HG02943 (cell line): ENCODE data around the gene LTF.
"Not testable (repeated sequence)": the region's sequence is repeated elsewhere in the genome, so short reads cannot be mapped to it uniquely, and the experiment has no call there.

Source experiments
- ATAC-seq: cut with Tn5 transposase; IDR thresholded peaks from one replicate; pipeline ENCODE4 v1.9.1; 2021; ENCODE audit warnings: mild to moderate bottlenecking, low read depth, moderate library complexity; ENCODE audit not compliant: unreplicated experiment

Gene LTF

DNA sequence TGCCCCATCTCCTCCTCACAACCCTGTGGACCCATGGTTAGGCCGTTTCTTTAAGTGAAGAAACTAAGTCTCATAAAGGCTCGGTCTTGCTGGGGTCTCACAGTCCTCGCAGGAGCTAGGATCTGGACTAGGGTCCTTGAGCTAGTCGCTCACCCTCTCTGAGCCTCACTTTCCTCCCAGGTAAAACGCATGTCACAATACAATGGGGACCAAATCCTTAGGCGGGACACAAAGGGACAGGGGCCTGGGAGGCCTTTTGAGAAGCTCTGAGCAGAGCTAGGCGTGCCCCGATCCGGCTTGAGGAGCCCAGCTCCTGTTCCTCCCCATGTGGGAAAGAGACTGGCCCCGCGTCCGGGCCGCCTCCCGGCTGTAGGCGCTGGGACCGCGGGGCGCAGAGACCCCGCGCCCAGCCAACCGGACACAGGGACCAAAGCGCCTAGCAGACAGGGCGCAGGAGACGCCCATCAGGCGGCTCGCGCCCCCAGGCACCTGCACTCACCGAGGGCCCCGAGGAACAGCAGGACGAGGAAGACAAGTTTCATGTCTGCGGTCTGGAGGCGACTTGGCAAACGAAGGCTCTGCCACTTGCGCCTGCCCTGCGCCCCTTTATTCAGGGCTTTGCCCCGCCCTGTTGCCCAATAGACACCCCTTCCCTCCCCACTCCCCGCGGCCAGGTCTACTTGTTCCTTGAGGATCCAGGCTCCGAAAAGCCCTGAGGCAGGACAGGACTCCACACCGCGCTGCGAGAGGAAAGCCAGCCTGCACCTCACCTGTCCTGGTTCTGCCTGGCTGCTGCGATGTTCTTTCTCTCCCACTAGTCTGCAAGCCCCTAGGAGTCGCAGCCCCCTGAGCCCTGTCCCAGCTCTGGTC, at the start of gene LTF:
Gene LTF, minus strand, starts transcription at position 580 of the 870 bp plus-strand sequence. Its CDS starts 38 bp downstream, at position 542.
- ATAC-seq = no peak

DNA sequence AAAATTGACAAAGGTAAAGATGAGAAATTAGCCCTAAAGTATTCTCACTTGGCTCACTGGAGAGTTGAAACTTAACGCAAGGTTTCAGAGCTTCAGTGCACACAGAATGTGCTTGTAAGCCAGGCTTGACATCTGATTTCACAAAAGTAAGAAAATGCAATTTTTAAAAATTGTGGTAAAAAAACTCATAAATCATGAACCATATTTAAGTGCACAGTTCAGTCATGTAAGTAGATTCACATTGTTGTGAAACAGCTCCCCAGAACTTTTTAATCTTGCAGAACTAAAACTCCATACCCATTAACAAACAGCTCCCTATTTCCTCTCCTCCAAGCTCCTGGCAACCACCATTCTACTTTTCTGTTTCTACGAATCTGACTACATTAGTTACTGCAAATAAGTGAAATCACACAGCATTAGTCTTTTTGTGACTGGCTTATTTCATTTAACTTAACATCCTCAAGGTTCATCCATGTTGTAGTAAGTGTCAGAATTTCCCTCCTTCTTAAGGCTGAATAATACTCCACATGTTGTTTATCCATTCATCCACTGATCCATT, 47.6 kb upstream of the LTF start:
- ATAC-seq = no peak

DNA sequence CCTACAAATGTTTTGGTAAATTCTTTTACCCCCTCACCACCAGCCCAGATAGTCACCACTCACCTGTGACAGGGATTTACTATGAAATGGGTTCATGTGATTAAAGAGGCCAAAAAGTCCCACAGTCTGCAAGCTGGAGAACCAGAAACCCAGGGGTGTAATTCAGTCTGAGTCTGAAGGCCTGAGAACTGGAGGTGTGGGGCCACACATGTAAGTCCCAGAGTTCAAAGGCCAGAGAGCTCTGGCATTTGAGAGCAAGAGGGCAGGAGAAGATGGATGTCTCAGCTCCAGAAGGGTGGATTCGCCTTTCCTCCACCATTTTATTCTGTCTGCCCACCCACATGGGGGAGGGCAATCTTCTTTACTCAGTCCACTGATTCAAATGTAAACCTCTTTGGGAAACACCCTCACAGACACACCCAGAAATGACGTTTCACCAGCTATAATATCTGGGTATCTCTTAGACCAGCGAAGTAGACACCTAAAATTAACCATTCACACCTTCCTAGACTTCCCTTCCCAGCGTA, 45.0 kb upstream of the LTF start:
- ATAC-seq = no peak

- ATAC-seq = no peak
Observed at GRCh38 chr3:46508850-46509591, 44.3 kb upstream of the LTF start.

GRCh38 chr3:46506526-46506925, 41.8 kb upstream of the LTF start:
- no peak for ATAC-seq

DNA sequence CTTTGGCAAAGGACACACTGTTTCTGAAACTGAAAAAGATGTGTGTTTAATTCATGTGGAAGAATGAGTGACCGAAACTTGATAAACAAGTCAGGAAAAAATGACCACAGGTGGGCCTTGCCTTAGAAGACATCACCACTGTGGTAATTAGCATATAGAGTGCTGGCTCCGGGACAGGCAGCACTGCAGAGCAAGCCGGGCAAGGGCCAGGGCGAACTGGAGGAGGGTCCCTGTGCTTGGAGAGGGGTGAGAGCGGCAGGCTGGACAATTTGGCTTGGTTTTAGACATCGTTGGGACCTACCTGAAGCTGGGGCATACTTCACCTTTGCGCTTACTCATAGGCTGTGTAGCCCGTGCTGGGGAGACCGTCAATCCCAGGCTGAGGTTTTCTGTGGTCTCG, 41.2 kb upstream of the LTF start:
- ATAC-seq = no peak

GRCh38 chr3:46504789-46505188, 40.1 kb upstream of the LTF start:
- ATAC-seq = no peak

GRCh38 chr3:46503200-46503874, 38.6 kb upstream of the LTF start:
- no peak for ATAC-seq

GRCh38 chr3:46501702-46502101, 37.0 kb upstream of the LTF start:
- no peak for ATAC-seq

GRCh38 chr3:46500656-46501635, 36.2 kb upstream of the LTF start:
- ATAC-seq = no peak

DNA sequence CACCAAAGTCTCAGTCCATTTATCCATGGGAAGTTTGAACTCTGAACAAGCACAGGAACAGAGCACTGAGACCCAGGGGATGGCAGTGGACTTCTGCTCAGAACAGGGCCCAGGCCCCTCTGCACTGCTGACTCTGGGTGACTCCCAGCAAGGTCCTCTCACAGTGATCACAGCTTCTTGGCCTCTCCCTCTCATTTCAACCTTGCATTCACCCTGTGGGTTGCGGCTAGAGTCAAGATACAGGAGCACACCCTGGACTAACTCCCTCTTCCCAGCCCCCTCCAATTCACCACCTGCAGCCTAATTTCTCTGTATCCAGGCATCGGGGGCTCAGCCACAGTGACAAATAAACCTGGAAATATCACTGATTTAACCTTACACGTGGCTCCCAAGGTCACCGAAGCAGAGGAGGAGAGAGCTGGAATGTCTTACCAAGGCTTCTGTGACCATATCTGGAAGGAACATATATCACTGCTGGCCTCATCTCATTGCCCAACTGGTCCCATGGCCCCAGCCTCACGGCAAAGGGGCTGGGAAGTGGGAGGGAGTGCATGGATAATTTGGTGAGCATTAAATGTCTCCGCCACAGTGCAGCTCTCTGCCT, 34.3 kb upstream of the LTF start:
- ATAC-seq = no peak

DNA sequence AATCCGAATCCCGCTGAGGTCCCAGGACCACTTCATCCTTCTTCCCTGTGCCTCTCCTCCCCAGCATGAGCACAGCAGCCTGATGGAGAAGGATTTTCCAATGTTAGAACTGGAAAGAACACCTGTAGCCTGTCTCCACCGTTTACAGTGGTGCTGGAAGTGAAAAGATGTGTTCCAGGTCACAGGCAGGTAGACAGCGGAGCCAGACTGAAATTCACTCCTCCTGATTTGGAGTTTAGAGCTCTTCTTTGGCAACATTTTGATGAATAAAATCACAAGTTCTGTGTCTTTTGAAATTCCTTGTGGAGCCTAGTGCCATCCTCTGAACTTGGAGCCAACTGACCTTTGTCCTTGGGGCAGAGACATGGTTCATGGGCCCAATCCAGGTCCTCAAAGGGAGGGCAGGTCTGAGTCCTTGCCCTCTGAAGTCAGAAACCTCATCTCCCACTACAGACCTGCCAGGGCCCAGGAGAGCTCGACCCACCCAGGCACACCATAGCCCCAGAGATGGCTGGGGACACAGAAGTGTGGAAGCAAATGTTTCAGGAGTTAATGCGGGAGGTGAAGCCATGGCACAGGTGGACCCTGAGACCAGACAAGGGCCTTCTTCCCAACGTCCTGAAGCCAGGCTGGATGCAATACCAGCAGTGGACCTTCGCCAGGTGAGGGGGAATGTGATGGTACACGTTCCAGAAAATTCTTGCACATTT, 33.0 kb upstream of the LTF start, which contains the start of gene RTP3:
Gene RTP3, plus strand, starts transcription at position 421 of the 710 bp plus-strand sequence. Its CDS starts 87 bp downstream, at position 508.
- no peak for ATAC-seq

DNA sequence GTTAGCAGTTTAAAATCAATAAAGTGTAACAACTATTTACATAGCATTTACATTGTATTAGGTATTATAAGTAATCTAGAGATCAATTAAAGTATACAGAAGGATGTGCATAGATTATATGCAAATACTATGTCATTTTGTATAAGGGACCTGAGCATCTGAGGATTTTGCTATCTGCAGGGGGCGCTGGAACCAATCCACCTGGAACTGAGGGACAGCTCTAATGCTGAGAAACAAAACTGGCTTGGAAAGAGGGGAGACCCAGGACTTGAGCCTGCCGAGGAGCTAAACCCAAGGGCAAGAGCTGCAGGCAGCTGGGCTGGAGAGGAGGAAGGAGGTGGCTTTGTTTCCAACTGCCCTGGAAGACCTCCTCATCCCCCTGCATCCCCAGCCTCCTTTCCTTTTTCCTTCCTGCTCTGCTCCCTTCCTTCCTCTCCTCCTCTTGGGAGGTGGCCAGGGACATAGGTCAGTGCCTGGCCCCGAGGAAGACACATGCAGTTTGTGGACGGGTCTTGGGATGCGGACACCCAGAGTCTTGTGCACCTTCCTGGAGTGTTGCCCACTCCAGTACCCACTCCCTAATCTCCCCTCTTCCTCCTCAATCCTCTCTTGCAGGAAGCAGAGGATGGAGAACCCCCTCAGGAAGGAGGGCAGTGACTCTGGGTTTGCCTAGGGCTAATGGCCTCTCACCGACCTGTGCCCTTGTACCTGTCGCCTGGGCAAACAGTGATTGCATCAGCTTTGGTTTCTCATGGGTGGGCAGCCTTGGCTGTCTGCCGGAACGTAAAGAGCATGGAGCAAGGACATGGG, 32.2 kb upstream of the LTF start:
- no peak for ATAC-seq

- ATAC-seq = no peak
Observed at GRCh38 chr3:46495901-46496456, 31.3 kb upstream of the LTF start.

GRCh38 chr3:46494491-46494890, 29.8 kb upstream of the LTF start:
- ATAC-seq = not testable (repeated sequence)

DNA sequence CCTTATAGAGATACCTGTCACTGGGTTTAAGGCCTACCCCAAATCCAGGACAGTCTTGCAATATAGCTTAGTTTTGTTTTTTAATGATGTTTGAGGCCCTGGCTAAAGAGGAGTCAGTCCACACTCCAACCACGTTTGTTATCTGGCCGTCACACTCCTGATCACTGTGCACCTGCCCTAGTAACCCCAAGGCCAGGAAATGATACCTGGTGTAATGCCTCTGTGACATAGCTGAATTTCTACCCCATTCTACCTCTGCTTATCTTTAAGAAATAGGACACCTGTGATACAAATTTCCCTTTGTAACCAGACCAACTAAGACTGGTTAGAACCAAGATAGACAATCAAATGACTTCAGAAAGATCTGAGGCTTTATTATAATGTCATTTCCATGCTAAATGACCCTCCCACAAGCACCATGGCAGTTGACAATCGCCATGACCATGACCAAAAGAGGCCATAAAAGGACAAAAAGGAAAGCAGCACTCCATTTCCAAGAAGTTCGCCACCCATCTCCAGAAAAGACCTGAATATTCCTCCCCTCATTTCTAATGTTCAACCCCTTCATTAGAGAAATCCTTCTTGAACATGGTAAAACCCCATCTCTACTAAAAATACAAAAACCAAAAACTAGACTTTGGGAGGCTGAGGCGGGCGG, 28.3 kb upstream of the LTF start:
- ATAC-seq = no peak
